Adrenal gland (tissue), 5 donors: ENCODE results near the gene LSM7.

Source experiments
- CTCF ChIP-seq, 6 experiments: fragments of 450-650 bp in 4 of 6; fragments of 200-600 bp in 2 of 6; sonication (generic) in 1 of 6; IDR thresholded peaks; 1 replicate in 5 of 6; 2 replicates in 1 of 6; pipeline versions ENCODE4 v1.5.1 to v1.8.0; 2016 to 2021; ENCODE audit warnings: antibody characterized with exemption in 6 of 6, mild to moderate bottlenecking in 2 of 6, moderate library complexity in 1 of 6
- POLR2A ChIP-seq, 2 donors: fragments of 450-650 bp; IDR thresholded peaks; one replicate each; pipeline ENCODE4 v1.6.1; 2017; ENCODE audit warnings: antibody characterized with exemption in 2 of 2, mild to moderate bottlenecking in 2 of 2, moderate library complexity in 1 of 2
- donor health status: DM: no; HTN: no; CAD: no.

- TF ChIP-seq CTCF (IDR thresholded peaks at IDR 0.05) (no peak), POLR2A (IDR thresholded peaks at IDR 0.05) (no peak)
These were observed 40.0 kb downstream of the LSM7 start for GRCh38 chr19:2288338-2288817.
